Measurements from ENCODE around the gene ATF4. TPM values are rescaled to one million over a fixed set of nuclear protein-coding genes. Genes with fewer than 3 reads are reported as not detected.

ATF4 gene
- polyA plus RNA-seq, 12 donors = 294 to 376 (median 332) TPM; not detected in 1

Other genes with a start within 250 kb of the ATF4 start
- 1,000 to 10,000 TPM in 11 of 12 donors, 100 to 1,000 TPM in 1; 997 to 3,135 (median 2,410) TPM for gene RPL3, start 200.9 kb upstream of the ATF4 start, polyA plus RNA-seq (ENCODE audit: insufficient read length in 12 of 12)
- gene SYNGR1, start 170.6 kb upstream of the ATF4 start, polyA plus RNA-seq (ENCODE audit: insufficient read length in 12 of 12) = 10 to 100 TPM in 10 of 12 donors, 1 to 10 TPM in 1, not detected in 1; 9.9 to 35.0 (median 14.2) TPM
- 10 to 100 TPM in 11 of 12 donors, not detected in 1; 18.7 to 26.0 (median 20.8) TPM for gene TAB1, start 120.8 kb upstream of the ATF4 start, polyA plus RNA-seq (ENCODE audit: insufficient read length in 12 of 12)
- 10 to 100 TPM in 1 of 12 donors, 1 to 10 TPM in 10, not detected in 1; 2.3 to 12.6 (median 3.5) TPM for gene MGAT3, start 63.5 kb upstream of the ATF4 start, polyA plus RNA-seq (ENCODE audit: insufficient read length in 12 of 12)
- 10 to 100 TPM in 11 of 12 donors, not detected in 1; 13.6 to 31.2 (median 17.8) TPM for gene MIEF1, start 18.3 kb upstream of the ATF4 start, polyA plus RNA-seq (ENCODE audit: insufficient read length in 12 of 12)
- gene RPS19BP1, start 12.2 kb downstream of the ATF4 start, polyA plus RNA-seq (ENCODE audit: insufficient read length in 12 of 12) = 10 to 100 TPM in 11 of 12 donors, not detected in 1; 33.3 to 76.7 (median 47.9) TPM
- under 1 TPM in 10 of 12 donors, not detected in 2; 0.03 to 0.40 (median 0.13) TPM for gene CACNA1I, start 50.2 kb downstream of the ATF4 start, polyA plus RNA-seq (ENCODE audit: insufficient read length in 12 of 12)